A673 (cell line): ENCODE results near the gene GPR155. TPM values are rescaled to one million over a fixed set of nuclear protein-coding genes. Genes with fewer than 3 reads are reported as not detected.

Experiments
- BruUV-seq: library from RNA; stranded (reverse); fragments of 400-500 nt; replicated peaks from 2 replicates; lab custom pipeline; 2021; lab: Mats Ljungman, UMichigan
- CTCF ChIA-PET: fragments of 300-600 bp; sonication (Branson Sonifier 250); formaldehyde crosslinking; loops from one replicate; lab custom pipeline; 2022; ENCODE audit warnings: antibody characterized with exemption; lab: Charles Lee
- POLR2A ChIA-PET: fragments of 300-600 bp; sonication (Branson Sonifier 250); formaldehyde crosslinking; loops from one replicate; lab custom pipeline; 2022; ENCODE audit warnings: antibody characterized with exemption; ENCODE audit not compliant: low non-redundant PET; lab: Charles Lee
- DNase-seq: peaks from one replicate; pipeline ENCODE4 v3.0.0-alpha.2; 2015; ENCODE audit warnings: low spot score
- H3K27ac ChIP-seq: fragments of 200-600 bp; sonication (generic); 2 replicates; pipeline ENCODE4 v1.5.1; 2016; ENCODE audit warnings: mixed run types, low read depth, mild to moderate bottlenecking, mixed read lengths, antibody characterized with exemption, low read length; ENCODE audit not compliant: poor library complexity, severe bottlenecking
- H3K27me3 ChIP-seq: fragments of 200-600 bp; sonication (generic); replicated peaks from 2 replicates; pipeline ENCODE4 v1.6.1; 2017; ENCODE audit warnings: mixed run types, low read depth, mild to moderate bottlenecking, mixed read lengths, antibody characterized with exemption, low read length; ENCODE audit not compliant: insufficient read depth, poor library complexity
- H3K36me3 ChIP-seq: fragments of 200-600 bp; sonication (generic); 2 replicates; pipeline ENCODE4 v1.6.1; 2016; ENCODE audit warnings: mixed run types, mild to moderate bottlenecking, mixed read lengths, antibody characterized with exemption, low read length; ENCODE audit not compliant: insufficient read depth, poor library complexity, severe bottlenecking
- H3K4me1 ChIP-seq: fragments of 200-600 bp; sonication (generic); 2 replicates; pipeline ENCODE4 v1.6.1; 2017; ENCODE audit warnings: mixed run types, mild to moderate bottlenecking, mixed read lengths, antibody characterized with exemption, low read length; ENCODE audit not compliant: insufficient read depth, poor library complexity, severe bottlenecking
- H3K4me3 ChIP-seq: fragments of 200-600 bp; sonication (generic); 2 replicates; pipeline ENCODE4 v1.5.1; 2016; ENCODE audit warnings: low read depth, mixed run types, mild to moderate bottlenecking, mixed read lengths, low read length; ENCODE audit not compliant: poor library complexity, severe bottlenecking
- H3K9me3 ChIP-seq: fragments of 200-600 bp; sonication (generic); 2 replicates; pipeline ENCODE4 v1.6.1; 2016; ENCODE audit warnings: mixed run types, low read depth, mild to moderate bottlenecking, mixed read lengths, antibody characterized with exemption, low read length; ENCODE audit not compliant: poor library complexity, severe bottlenecking
- CTCF ChIP-seq: fragments of 300-800, 200-600 bp; sonication (generic); conservative IDR thresholded peaks from 2 replicates; pipeline ENCODE4 v1.5.1; 2017; ENCODE audit warnings: low read depth, mild to moderate bottlenecking, antibody characterized with exemption, low read length, moderate library complexity, mixed read lengths
- EZH2 ChIP-seq: fragments of 200-600 bp; sonication (generic); IDR thresholded peaks from 2 replicates; pipeline ENCODE4 v1.6.1; 2017; ENCODE audit warnings: borderline replicate concordance, low read depth, mild to moderate bottlenecking, mixed read lengths, antibody characterized with exemption, low read length; ENCODE audit not compliant: poor library complexity, severe bottlenecking
- intact Hi-C: fragments of 100-400 bp; cut with micrococcal nuclease; formaldehyde crosslinking; loops from one replicate; pipeline ENCODE4 v1.10.0; 2022; ENCODE audit not compliant: unreplicated experiment
- total RNA-seq: library from RNA; stranded (reverse); gene quantifications from 2 replicates; pipeline ENCODE4 v1.2.3, GENCODE V29; 2021

GPR155 gene
- total RNA-seq, 1 experiment from 2014 or later = not detected

- no peaks in the 10 kb centered on the region for H3K27me3 ChIP-seq
- TF ChIP-seq CTCF = no peak
- no peak for TF ChIP-seq EZH2
- H3K36me3 ChIP-seq = no peaks in the 10 kb centered on the region
- CTCF ChIA-PET = no interaction called here
- H3K9me3 ChIP-seq = no peaks in the 10 kb centered on the region
- no peak overlapping the region for H3K27ac ChIP-seq
- no TSS peak for BruUV-seq
- H3K4me1 ChIP-seq = no peaks in the 10 kb centered on the region
- no peak overlapping the region for H3K4me3 ChIP-seq
- intact Hi-C loops = no loop called here
- DNase-seq = no peak
- POLR2A ChIA-PET = no interaction called here
Observed at GRCh38 chr2:174442546-174443510, 44.0 kb downstream of the GPR155 start.

DNA sequence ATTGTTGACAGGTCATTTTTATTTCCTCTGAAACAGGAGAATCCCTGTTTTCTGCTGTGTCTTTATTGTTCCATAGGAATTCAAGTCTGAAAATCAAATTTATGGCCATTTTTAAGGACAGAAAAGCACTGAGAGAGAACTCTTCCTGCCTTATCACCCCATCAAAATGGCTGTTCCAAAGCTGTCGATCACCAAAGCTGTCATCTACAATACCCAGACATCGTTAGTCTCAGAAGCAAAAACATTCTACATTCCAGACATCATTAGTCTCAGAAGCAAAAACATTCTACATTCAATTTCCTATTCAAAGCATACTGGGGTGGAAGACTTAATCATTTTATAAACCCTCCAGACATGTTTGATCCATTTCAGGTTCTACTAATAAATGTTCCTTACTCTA lies 46.9 kb downstream of the GPR155 start:
- BruUV-seq = no TSS peak
- H3K27me3 ChIP-seq = no peaks in the 10 kb centered on the region
- no peaks in the 10 kb centered on the region for H3K36me3 ChIP-seq
- no peak overlapping the region for H3K27ac ChIP-seq
- TF ChIP-seq CTCF = no peak
- TF ChIP-seq EZH2 = no peak
- no peak for DNase-seq
- intact Hi-C loops = no loop called here
- CTCF ChIA-PET = no interaction called here
- POLR2A ChIA-PET = no interaction called here
- no peak overlapping the region for H3K4me3 ChIP-seq
- no peaks in the 10 kb centered on the region for H3K9me3 ChIP-seq
- no peaks in the 10 kb centered on the region for H3K4me1 ChIP-seq

- Histone ChIP-seq H3K4me3 (no peak overlapping the region), H3K36me3 (no peaks in the 10 kb centered on the region), H3K27ac (no peak overlapping the region), H3K27me3 (no peaks in the 10 kb centered on the region), H3K9me3 (no peaks in the 10 kb centered on the region), H3K4me1 (no peaks in the 10 kb centered on the region)
- intact Hi-C loops = no loop called here
- BruUV-seq = no TSS peak
- no peak for DNase-seq
- POLR2A ChIA-PET = no interaction called here
- TF ChIP-seq CTCF (no peak), EZH2 (no peak)
- CTCF ChIA-PET = no interaction called here
Observed at GRCh38 chr2:174439323-174439722, 47.5 kb downstream of the GPR155 start.
